Stimulated activated naive CD8-positive, alpha-beta T cell treated with anti-CD3 and anti-CD28 coated beads, Interleukin-15, Interleukin-2, amounts not matched to agents 100 U/mL and 50 U/mL, for 24 hours (primary cell): ENCODE results near the gene PHF21B.

Source experiments
- ATAC-seq: fragments of 150-1000 bp; cut with Tn5 transposase; one replicate; pipeline ENCODE4 v1.10.0; 2021
- DNase-seq: peaks from one replicate; pipeline ENCODE4 v3.0.0; 2021

PHF21B gene

GRCh38 chr22:44892803-44893730 lies 116.7 kb downstream of the PHF21B start:
- DNase-seq = no peak
- ATAC-seq = no peak

DNA sequence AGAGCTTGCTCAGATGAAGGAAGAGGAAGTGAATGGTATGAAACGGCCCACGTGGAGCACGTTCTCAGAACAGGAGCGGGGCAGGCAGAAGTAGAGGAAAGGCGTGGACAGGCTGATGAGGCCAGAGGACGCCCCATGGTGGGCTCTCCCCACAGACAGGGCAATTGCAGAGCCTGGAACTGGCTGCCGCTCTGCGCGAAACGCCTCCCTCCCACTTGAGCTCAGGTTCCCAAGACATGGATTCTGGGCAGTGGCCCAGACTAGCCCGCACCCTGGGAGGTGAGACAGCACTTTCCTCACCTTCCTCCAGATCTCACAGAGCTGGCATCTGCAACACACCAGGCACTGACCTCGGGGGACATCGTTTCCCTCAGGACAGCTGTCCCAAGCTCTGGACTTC lies 117.6 kb downstream of the PHF21B start:
- no peak for ATAC-seq
- no peak for DNase-seq

- no peak for DNase-seq
- no peak for ATAC-seq
Measured at GRCh38 chr22:44891791-44892190, 118.0 kb downstream of the PHF21B start.

GRCh38 chr22:44891293-44891747 lies 118.5 kb downstream of the PHF21B start:
- ATAC-seq (no peak), DNase-seq (no peak)

DNA sequence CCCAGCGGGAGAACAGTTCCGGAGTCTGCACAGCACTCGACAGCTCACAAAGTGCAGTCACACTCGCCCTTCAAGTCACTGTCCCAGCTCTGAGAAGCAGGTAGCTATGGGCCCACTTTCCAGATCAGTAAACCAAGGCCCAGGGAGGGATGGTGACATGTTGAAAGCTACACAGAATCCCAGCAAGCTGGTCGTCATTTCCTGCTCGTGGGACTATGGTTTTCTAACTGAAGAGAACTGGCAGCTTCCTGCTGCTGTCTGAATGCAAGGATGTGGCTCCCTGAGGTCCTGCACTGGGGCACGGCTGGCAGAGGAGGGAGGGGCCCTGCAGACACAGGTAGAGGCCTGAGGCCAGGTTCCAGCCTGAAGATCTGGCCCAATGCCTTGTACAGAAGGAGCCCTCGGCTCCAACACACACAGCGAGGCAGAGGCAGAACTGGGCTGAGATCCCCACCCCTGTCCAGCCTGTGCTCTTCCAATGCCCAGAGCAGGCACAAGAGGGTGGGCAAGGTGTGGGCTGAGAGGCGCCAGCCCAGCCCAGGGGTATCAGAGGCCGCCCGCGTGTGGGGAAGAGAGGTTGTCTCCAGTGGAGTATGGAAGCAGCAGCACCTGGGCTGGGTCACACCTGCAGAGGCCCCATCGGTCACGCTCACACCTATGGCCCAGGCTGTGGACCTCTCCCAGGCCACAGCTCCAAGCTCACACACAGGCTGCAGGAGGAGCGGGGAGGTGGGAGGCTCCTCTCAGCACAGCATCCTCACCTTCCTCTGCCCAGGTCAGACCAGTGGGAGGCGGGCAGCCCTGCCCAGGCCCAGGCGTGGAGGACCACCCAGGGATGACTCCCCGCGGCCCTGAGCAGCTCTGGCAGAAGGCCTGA lies 119.2 kb downstream of the PHF21B start:
- ATAC-seq = no peak

DNA sequence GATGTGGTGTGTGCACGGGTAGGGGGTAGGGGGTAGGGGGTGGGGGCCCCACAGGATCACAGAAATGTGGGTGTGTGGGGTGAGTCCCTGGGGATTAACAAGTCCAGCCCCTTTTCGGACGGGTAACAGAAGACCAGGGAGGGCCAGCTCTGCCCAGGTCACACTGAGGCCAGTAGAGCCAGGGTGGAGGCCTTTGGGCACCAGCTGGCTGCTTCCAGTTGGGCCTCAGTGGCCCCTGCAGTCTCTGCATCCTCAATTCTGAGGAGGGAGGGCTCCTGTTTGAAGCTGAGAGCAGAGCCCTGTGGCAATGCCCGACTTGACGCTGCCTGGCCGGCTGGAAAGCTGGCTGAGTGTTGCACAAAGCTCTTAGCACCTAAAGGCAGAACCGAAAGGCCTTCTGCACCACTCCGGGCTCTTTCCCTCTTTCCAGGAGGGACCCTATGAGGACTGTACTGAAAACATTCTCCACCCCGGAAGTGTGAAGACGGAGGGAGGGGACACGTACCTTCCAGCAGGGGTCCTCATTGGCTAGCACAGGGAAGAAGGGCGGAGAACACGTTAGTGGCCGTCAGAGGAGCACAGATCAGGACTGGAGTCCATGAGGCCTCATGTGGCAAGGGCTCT lies 120.4 kb downstream of the PHF21B start:
- no peak for ATAC-seq
- no peak for DNase-seq

More for the DNA sequence above, 119.2 kb downstream of the PHF21B start:
- DNase-seq = no peak

DNA sequence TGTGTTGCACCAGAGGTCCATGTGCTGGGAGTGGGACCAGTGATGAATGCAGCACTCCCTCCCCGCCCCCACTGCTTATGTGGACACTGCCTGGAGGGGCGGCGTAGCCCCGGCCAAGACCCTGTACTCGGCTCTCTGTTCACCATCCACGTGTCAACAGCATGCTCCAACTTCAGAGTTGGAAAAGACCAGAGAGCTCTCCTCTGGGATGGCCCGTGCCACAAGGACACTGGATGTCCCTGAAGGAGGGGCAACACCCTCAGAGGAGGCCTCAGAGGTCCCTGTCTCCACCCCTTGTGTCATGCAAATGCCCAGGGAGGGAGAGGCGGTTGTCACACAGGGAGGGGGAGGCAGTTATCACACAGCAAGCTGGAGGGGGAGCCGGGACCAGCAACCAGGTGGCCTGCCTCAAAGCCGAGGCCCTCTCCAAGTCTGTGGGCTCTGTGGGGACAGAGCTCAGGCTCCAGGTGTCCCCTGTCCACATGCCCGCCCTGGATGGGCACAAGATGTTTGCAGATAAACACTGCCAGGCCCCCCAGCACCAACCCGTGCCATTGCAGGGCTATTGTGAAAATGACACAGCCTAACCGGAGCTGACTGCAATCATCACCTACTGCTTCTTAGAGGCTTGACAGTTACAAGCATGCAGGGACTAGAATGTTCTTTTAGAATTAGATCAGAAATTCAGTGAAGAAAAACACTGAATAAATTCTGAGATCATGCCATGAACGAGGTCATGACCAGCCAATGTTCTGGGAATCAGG lies 121.1 kb downstream of the PHF21B start:
- DNase-seq = no peak
- ATAC-seq = no peak

GRCh38 chr22:44887941-44888366 lies 121.9 kb downstream of the PHF21B start:
- no peak for ATAC-seq

GRCh38 chr22:44885806-44886360 lies 123.9 kb downstream of the PHF21B start:
- DNase-seq (no peak), ATAC-seq (no peak)

More at GRCh38 chr22:44887941-44888366, 121.9 kb downstream of the PHF21B start:
- no peak for DNase-seq

- ATAC-seq (no peak), DNase-seq (no peak)
Measured at GRCh38 chr22:44884968-44885805, 124.6 kb downstream of the PHF21B start.

DNA sequence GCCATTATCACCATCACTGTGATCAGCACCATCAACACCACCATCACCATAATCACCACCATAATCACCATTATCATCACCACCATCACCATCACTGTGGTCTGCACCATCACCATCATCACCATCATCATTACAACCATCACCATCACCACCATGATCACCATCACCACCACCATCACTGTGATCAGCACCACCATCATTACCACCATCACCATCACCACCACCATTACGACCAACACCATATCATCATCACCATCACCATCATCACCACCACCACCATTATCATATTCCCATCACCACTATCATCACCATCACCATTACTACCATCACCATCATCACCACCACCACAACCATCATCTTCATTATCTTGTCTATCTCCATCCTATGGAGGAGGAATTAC lies 125.2 kb downstream of the PHF21B start:
- ATAC-seq (no peak), DNase-seq (no peak)

DNA sequence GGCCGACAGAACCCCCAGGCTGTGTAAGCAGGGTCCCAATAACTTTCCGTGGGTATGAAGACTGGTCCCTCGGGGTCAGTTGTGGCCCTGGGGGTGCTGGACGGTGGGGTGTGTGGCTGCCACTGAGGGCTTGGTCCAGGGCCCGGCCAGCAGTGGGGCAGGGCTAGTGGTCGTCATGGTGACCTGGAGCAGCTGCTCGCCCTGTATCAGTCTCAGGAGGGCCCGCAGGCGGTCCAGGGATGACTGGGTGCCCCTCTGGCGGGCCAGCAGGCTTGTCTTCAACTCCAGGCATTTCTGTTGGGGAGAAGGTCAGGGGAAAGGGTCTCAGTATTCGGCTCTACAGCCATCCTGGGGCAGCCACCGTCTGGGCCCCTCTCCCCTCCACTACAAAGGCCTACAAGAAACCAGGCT lies 126.8 kb downstream of the PHF21B start:
- DNase-seq (no peak), ATAC-seq (no peak)

GRCh38 chr22:44882226-44882905 lies 127.4 kb downstream of the PHF21B start:
- DNase-seq = no peak
- ATAC-seq = no peak

- ATAC-seq (no peak), DNase-seq (no peak)
Measured at GRCh38 chr22:44881624-44882023, 128.2 kb downstream of the PHF21B start.

- ATAC-seq (no peak), DNase-seq (no peak)
Measured at GRCh38 chr22:44880610-44881290, 129.1 kb downstream of the PHF21B start.

DNA sequence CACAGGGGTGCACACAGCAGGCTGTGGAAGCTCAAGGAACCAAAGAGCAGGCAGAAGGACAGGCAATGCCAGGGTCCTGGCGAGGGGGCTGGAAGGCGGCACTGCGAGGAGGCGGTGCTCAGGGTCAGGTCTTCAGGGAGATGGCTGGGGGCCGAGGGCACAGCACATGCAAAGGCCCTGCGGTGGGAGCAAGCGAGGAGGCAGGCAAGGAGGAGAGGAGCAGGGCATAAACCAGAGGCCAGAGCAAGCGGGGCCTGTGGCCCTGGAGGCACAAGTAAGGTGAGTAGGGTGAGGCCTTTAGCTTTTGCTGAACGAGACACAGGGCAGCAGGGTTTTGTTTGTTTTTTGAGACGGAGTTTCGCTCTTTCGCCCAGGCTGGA lies 130.5 kb downstream of the PHF21B start:
- ATAC-seq (no peak), DNase-seq (no peak)

DNA sequence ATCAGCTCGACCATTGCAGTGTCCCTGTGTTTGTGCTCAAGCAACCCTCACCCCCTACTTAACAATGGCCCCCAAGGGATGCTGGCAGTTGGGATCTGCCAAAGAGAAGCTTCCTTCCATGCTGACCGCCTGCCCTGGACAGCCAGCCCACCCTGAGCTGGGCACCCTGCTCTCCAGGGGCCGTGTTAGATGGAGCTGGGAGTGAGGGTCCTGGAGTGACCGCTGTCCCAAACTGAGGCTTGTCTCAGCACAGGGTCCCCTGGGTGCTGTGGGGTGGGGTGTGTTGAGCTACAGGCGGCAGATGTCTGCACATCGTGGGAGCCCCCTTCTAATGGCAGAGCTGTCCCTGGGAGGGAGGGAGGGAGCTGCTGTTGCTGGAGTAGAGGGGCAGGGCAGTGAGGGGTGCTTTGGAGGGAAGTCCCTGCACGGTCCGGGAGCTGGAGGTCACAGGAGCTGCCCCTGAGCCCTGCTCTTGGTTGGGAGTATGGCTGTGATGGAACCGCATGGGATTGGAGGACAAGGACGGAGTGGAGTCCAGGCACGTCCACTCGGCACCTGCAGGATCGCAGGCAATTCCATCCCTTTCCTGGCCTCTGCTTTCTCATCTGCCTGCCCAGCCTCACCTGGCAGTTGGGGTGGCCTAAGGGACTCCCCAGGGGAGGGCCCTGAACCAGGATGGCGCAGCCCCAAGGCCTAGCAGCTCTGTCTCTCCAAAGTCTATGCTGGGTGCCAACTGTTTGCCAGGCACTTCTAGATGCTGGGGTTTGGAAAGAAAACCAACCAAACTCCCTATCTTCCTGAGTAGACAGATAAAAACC lies 131.1 kb downstream of the PHF21B start:
- DNase-seq = no peak

GRCh38 chr22:44876921-44877320 lies 132.9 kb downstream of the PHF21B start:
- DNase-seq = no peak
- ATAC-seq = no peak

More for the DNA sequence above, 131.1 kb downstream of the PHF21B start:
- ATAC-seq = no peak
